NT2/D1 (cell line): ENCODE results near the gene CDC42EP3.

Source experiments
- SUZ12 ChIP-seq: IDR thresholded peaks from 2 replicates; pipeline ENCODE4 v1.6.1; 2011; ENCODE audit not compliant: insufficient read length, insufficient read depth; ENCODE audit errors: extremely low read depth
- ZNF274 ChIP-seq: IDR thresholded peaks from 2 replicates; pipeline ENCODE4 v1.6.1; 2011; ENCODE audit warnings: mild to moderate bottlenecking, low read depth, low read length

GRCh38 chr2:37683921-37684780 lies 12.7 kb upstream of the CDC42EP3 start:
- TF ChIP-seq ZNF274 (no peak), SUZ12 (no peak)
